ENCODE results near the gene USP35.

The USP35 gene

DNA sequence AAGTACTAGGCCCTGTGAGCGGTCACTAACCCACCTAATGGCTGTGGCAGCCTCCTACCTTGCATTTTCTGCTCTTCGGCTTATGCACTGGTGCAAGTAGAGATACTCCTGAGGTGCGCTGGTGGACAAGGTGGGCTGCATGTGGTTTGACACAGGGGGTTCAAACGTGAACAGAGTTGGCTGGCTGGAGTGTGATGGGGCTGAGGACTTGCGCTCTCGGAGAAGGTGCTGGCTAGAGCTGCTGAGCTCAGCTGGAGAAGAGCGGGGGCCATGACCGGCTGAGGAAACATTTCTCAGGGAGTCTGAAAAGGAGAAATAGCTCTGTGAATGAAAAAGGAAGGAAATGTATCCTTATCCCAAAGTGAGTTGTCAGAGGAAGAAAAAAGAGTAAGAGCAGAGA is 61.4 kb downstream of the USP35 start:
- no peak for DNase-seq (ENCODE audit: low read depth)
- TF ChIP-seq MYC (IDR thresholded peaks at IDR 0.05; ENCODE audit: low read depth, low read length) (no peak), POLR2A (IDR thresholded peaks at IDR 0.05; ENCODE audit: extremely low read depth, insufficient read length) (no peak)
- TF ChIP-seq, protein P1, sequence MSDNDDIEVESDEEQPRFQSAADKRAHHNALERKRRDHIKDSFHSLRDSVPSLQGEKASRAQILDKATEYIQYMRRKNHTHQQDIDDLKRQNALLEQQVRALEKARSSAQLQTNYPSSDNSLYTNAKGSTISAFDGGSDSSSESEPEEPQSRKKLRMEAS (IDR thresholded peaks at IDR 0.05; ENCODE audit: low read depth, low read length): no peak
- TF ChIP-seq, protein P2, sequence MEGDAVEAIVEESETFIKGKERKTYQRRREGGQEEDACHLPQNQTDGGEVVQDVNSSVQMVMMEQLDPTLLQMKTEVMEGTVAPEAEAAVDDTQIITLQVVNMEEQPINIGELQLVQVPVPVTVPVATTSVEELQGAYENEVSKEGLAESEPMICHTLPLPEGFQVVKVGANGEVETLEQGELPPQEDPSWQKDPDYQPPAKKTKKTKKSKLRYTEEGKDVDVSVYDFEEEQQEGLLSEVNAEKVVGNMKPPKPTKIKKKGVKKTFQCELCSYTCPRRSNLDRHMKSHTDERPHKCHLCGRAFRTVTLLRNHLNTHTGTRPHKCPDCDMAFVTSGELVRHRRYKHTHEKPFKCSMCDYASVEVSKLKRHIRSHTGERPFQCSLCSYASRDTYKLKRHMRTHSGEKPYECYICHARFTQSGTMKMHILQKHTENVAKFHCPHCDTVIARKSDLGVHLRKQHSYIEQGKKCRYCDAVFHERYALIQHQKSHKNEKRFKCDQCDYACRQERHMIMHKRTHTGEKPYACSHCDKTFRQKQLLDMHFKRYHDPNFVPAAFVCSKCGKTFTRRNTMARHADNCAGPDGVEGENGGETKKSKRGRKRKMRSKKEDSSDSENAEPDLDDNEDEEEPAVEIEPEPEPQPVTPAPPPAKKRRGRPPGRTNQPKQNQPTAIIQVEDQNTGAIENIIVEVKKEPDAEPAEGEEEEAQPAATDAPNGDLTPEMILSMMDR (IDR thresholded peaks at IDR 0.05; ENCODE audit: low read depth, low read length): no peak
- H3K4me3 ChIP-seq (ENCODE audit: low read depth, low read length): no peak overlapping the region

DNA sequence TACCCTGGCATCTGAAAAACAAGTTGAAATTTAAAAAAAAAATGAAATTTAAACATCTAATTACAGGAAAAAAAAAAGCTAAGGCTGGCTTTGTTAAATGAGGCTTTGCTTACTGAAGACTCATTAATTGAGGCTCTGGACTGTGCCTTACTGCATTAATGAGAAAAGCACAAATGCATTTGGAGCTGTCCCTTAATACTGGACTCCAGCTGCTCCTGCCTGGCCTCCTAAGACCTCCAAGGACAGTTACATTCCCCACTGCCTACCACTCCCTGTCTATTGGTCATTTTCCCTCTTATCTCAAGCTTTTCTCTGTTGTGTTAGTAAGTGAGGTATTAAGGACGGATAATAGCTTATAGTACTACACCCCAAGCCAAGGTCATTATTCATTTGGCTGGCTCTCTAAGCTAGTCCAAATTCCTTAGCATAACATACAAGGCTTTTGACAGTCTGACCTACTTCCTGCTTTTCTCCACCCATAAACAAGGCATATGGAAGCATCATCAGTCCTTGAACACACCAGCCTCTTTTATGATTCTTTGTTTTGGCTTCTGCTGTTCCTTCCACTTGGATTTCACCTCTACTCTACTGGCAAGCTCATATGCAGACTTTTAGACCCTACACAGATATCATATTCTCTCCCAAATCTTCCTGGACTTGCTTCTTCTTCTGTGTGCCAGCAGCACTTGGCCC is 62.5 kb downstream of the USP35 start:
- no peak for DNase-seq (ENCODE audit: low read depth)
- H3K4me3 ChIP-seq (ENCODE audit: low read depth, low read length): no peak overlapping the region
- TF ChIP-seq, protein P1 (IDR thresholded peaks at IDR 0.05; ENCODE audit: low read depth, low read length): no peak
- TF ChIP-seq POLR2A (IDR thresholded peaks at IDR 0.05; ENCODE audit: extremely low read depth, insufficient read length) (no peak), MYC (IDR thresholded peaks at IDR 0.05; ENCODE audit: low read depth, low read length) (no peak)
- TF ChIP-seq, protein P2 (IDR thresholded peaks at IDR 0.05; ENCODE audit: low read depth, low read length): no peak

DNA sequence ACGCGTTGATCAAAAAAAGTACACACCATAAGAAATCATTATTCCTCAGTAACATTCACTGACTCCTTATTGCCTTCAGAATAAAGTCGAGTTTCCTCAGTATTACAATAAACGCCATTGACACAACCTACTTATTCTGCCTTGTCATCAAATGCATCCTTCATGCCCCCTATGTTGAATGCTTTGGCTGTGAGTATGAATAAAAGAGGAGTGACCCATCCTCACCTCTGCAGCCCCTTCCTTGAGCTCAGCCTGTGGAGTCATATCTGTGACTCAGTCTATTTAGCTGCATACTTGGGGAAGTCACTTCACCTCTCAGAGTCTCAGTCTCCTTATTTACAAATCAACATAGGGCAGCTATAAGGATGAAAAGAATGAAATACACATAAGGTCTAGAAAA is 65.1 kb downstream of the USP35 start:
- DNase-seq (ENCODE audit: low read depth): no peak
- TF ChIP-seq, protein P1 (IDR thresholded peaks at IDR 0.05; ENCODE audit: low read depth, low read length): no peak
- TF ChIP-seq, protein P2 (IDR thresholded peaks at IDR 0.05; ENCODE audit: low read depth, low read length): no peak
- TF ChIP-seq POLR2A (IDR thresholded peaks at IDR 0.05; ENCODE audit: extremely low read depth, insufficient read length) (no peak), MYC (IDR thresholded peaks at IDR 0.05; ENCODE audit: low read depth, low read length) (no peak)
- H3K4me3 ChIP-seq (ENCODE audit: low read depth, low read length): no peak overlapping the region

DNA sequence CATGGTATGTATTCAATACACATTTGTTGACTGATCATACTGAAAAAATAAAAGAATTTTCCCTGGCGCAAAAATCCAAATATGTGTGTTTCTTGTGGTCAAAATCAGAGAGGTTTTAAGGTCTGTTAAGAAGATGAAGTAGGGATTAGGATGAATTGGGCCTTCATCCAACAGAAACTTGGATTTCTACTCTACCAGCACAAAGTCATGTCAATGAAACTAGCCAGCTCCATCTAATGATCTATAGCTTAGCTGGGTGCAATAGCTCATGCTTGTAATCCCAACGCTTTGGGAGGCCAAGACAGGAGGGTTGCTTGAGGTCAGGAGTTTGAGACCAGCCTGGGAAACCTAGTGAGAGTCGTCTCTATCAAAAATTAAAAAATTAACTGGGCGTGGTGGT is 65.5 kb downstream of the USP35 start:
- no peak overlapping the region for H3K4me3 ChIP-seq (ENCODE audit: low read depth, low read length)
- TF ChIP-seq, protein P1 (IDR thresholded peaks at IDR 0.05; ENCODE audit: low read depth, low read length): no peak
- TF ChIP-seq MYC (IDR thresholded peaks at IDR 0.05; ENCODE audit: low read depth, low read length) (no peak), POLR2A (IDR thresholded peaks at IDR 0.05; ENCODE audit: extremely low read depth, insufficient read length) (no peak)
- DNase-seq (ENCODE audit: low read depth): no peak

DNA sequence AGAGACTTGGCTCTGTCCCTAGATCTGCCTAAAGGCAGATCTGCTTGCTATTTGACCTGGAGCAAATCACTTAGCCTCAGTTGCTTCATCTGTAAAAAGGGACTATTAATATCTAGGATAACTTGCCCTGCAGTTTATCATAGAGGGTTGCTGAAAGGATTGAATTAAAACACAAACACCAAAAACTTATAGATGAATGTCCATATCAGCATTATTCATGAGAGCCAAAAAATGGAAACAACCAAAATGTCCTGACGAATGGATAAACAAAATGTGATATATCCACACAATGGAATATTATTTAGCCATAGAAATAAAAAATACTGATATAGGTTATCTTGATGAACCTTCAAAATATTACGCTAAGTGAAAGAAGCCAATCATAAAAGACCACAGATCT is 67.2 kb downstream of the USP35 start:
- TF ChIP-seq MYC (IDR thresholded peaks at IDR 0.05; ENCODE audit: low read depth, low read length) (no peak), POLR2A (IDR thresholded peaks at IDR 0.05; ENCODE audit: extremely low read depth, insufficient read length) (no peak)
- TF ChIP-seq, protein P2 (IDR thresholded peaks at IDR 0.05; ENCODE audit: low read depth, low read length): no peak
- TF ChIP-seq, protein P1 (IDR thresholded peaks at IDR 0.05; ENCODE audit: low read depth, low read length): no peak
- no peak for DNase-seq (ENCODE audit: low read depth)
- H3K4me3 ChIP-seq (ENCODE audit: low read depth, low read length): no peak overlapping the region

DNA sequence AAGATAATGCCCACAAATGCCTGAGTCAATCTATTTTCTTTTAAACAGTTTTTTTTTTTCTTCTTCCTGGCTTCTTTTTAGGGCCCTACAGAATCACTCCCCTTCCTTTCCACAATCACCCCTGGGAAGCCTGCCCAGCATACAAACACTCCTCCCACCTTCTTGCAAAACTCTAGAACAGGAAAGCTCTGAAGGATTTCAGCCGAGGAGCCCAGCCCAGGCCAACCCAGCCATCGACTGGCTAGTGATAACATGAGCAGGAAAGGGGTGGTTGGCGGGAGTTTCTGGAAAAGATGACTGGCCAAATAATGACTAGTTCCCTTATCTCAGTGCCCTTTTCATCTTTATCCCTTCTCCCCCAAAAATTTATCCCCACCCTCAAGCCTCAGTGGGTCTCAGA is 68.2 kb downstream of the USP35 start:
- H3K4me3 ChIP-seq (ENCODE audit: low read depth, low read length): no peak overlapping the region
- DNase-seq (ENCODE audit: low read depth): peak; percentile 73
- TF ChIP-seq, protein P2 (IDR thresholded peaks at IDR 0.05; ENCODE audit: low read depth, low read length): no peak
- no peak for TF ChIP-seq POLR2A (IDR thresholded peaks at IDR 0.05; ENCODE audit: extremely low read depth, insufficient read length)
- no peak for TF ChIP-seq MYC (IDR thresholded peaks at IDR 0.05; ENCODE audit: low read depth, low read length)
- TF ChIP-seq, protein P1 (IDR thresholded peaks at IDR 0.05; ENCODE audit: low read depth, low read length): no peak

All from NB4 (cell line).